ENCODE measurements around the gene MVB12B. TPM values are rescaled to one million over a fixed set of nuclear protein-coding genes. Genes with fewer than 3 reads are reported as not detected.

Gene MVB12B
- total and polyA plus RNA-seq, 2 donors (not counting 1 experiment from before 2014, with no cell fraction given), result 2.5 to 2.6 TPM

- Histone ChIP-seq H3K4me3 (replicated peaks in 1 of 4; ENCODE audit: control extremely low read depth in 1 of 4, insufficient read depth in 1 of 4, low read depth in 3 of 4, low read length in 4 of 4) (no peak overlapping the region), H3K79me2 (ENCODE audit: control insufficient read depth, insufficient read depth, low read length) (no peaks in the 10 kb centered on the region), H4K20me1 (ENCODE audit: control insufficient read depth, extremely low read depth, insufficient read depth, low read length) (no peaks in the 10 kb centered on the region), H3K4me1 (ENCODE audit: control insufficient read depth, extremely low read depth, insufficient read depth, low read length) (no peaks in the 10 kb centered on the region), H3K9ac (ENCODE audit: insufficient read depth, low read length) (no peak overlapping the region), H3K27ac (ENCODE audit: insufficient read depth, low read length) (no peak overlapping the region), H2AFZ (ENCODE audit: low read length) (no peak overlapping the region), H3K9me3 (ENCODE audit: control insufficient read depth, insufficient read depth, low read depth, low read length) (no peaks in the 10 kb centered on the region), H3K4me2 (ENCODE audit: extremely low read depth, insufficient read depth, low read length) (no peak overlapping the region), H3K36me3 (ENCODE audit: control insufficient read depth, insufficient read depth, low read length) (no peaks in the 10 kb centered on the region), H3K27me3 (ENCODE audit: control insufficient read depth, insufficient read depth, low read length) (no peaks in the 10 kb centered on the region)
- TF ChIP-seq CTCF (conservative IDR thresholded peaks at IDR 0.05 in 1 of 2, IDR thresholded peaks at IDR 0.05 in 1 of 2; ENCODE audit: low read depth in 1 of 2, low read length in 2 of 2), result no peak
- no peak for TF ChIP-seq EZH2 (IDR thresholded peaks at IDR 0.05; ENCODE audit: low read length, missing control alignments)
- no peak for DNase-seq (ENCODE audit: low read depth in 2 of 2)
Observed at GRCh38 chr9:126296687-126297086, 29.9 kb upstream of the MVB12B start.

GRCh38 chr9:126297661-126298060 is 29.0 kb upstream of the MVB12B start:
- H3K4me1 ChIP-seq (ENCODE audit: control insufficient read depth, extremely low read depth, insufficient read depth, low read length), result no peaks in the 10 kb centered on the region
- H3K36me3 ChIP-seq (ENCODE audit: control insufficient read depth, insufficient read depth, low read length), result no peaks in the 10 kb centered on the region
- no peaks in the 10 kb centered on the region for H3K79me2 ChIP-seq (ENCODE audit: control insufficient read depth, insufficient read depth, low read length)
- H3K27ac ChIP-seq (ENCODE audit: insufficient read depth, low read length), result no peak overlapping the region
- no peak overlapping the region for H3K4me3 ChIP-seq (replicated peaks in 1 of 4; ENCODE audit: control extremely low read depth in 1 of 4, insufficient read depth in 1 of 4, low read depth in 3 of 4, low read length in 4 of 4)
- H3K27me3 ChIP-seq (ENCODE audit: control insufficient read depth, insufficient read depth, low read length), result no peaks in the 10 kb centered on the region
- H3K9ac ChIP-seq (ENCODE audit: insufficient read depth, low read length), result no peak overlapping the region
- no peak for DNase-seq (ENCODE audit: low read depth in 2 of 2)
- no peak overlapping the region for H3K4me2 ChIP-seq (ENCODE audit: extremely low read depth, insufficient read depth, low read length)
- H2AFZ ChIP-seq (ENCODE audit: low read length), result no peak overlapping the region
- H4K20me1 ChIP-seq (ENCODE audit: control insufficient read depth, extremely low read depth, insufficient read depth, low read length), result no peaks in the 10 kb centered on the region
- H3K9me3 ChIP-seq (ENCODE audit: control insufficient read depth, insufficient read depth, low read depth, low read length), result no peaks in the 10 kb centered on the region
- no peak for TF ChIP-seq EZH2 (IDR thresholded peaks at IDR 0.05; ENCODE audit: low read length, missing control alignments)
- TF ChIP-seq CTCF (conservative IDR thresholded peaks at IDR 0.05 in 1 of 2, IDR thresholded peaks at IDR 0.05 in 1 of 2; ENCODE audit: low read depth in 1 of 2, low read length in 2 of 2), result no peak

DNA sequence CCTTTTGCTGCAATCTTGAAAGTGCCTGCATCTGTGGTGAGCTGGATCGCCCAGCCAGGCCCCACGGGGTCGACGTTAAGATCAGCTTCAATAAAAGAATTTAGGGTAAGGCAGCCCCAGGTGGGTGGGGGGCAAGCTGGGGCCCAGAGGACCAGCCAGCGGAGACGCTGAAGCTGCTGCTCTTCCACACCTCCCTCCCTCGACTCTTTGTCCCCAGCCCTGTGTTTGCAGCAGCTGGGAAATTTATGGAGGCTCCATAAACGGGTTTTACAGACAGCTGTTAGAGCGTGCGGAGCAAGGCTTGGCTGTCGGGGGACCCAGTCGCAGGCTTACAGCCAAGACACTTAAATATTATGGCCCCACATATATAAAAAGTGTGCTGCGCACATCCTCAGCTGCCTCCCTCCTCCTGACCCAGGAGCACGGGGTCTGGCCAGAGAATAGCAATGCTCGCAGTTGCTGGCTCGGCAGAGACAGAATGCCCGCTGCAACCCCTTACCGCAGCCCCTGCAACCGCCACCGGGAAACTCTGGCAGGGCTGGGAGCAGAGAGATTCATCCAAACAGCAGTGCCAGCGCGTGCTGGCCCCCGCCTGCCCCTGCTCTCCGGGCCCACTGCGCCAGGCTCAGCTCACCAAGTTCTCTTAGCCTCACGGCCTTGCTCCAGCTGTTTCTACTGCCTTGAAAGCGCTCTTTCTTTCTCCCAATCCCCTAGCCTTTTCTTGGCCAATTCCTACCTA is 28.4 kb upstream of the MVB12B start:
- no peak overlapping the region for H2AFZ ChIP-seq (ENCODE audit: low read length)

More for the DNA sequence above, 28.4 kb upstream of the MVB12B start:
- no peaks in the 10 kb centered on the region for H3K36me3 ChIP-seq (ENCODE audit: control insufficient read depth, insufficient read depth, low read length)
- H3K27me3 ChIP-seq (ENCODE audit: control insufficient read depth, insufficient read depth, low read length), result no peaks in the 10 kb centered on the region
- no peak overlapping the region for H3K4me2 ChIP-seq (ENCODE audit: extremely low read depth, insufficient read depth, low read length)
- H3K4me3 ChIP-seq (replicated peaks in 1 of 4; ENCODE audit: control extremely low read depth in 1 of 4, insufficient read depth in 1 of 4, low read depth in 3 of 4, low read length in 4 of 4), result no peak overlapping the region
- H3K79me2 ChIP-seq (ENCODE audit: control insufficient read depth, insufficient read depth, low read length), result no peaks in the 10 kb centered on the region
- no peaks in the 10 kb centered on the region for H3K9me3 ChIP-seq (ENCODE audit: control insufficient read depth, insufficient read depth, low read depth, low read length)
- no peaks in the 10 kb centered on the region for H4K20me1 ChIP-seq (ENCODE audit: control insufficient read depth, extremely low read depth, insufficient read depth, low read length)
- H3K4me1 ChIP-seq (ENCODE audit: control insufficient read depth, extremely low read depth, insufficient read depth, low read length), result no peaks in the 10 kb centered on the region
- H3K9ac ChIP-seq (ENCODE audit: insufficient read depth, low read length), result no peak overlapping the region
- no peak for TF ChIP-seq CTCF (conservative IDR thresholded peaks at IDR 0.05 in 1 of 2, IDR thresholded peaks at IDR 0.05 in 1 of 2; ENCODE audit: low read depth in 1 of 2, low read length in 2 of 2)
- TF ChIP-seq EZH2 (IDR thresholded peaks at IDR 0.05; ENCODE audit: low read length, missing control alignments), result no peak
- DNase-seq (ENCODE audit: low read depth in 2 of 2), result no peak
- H3K27ac ChIP-seq (ENCODE audit: insufficient read depth, low read length), result no peak overlapping the region

Measured in fibroblast of lung (primary cell).